Endometrial microvascular endothelial cells (primary cell): ENCODE measurements around the gene ALDH3B1. TPM values are rescaled to one million over a fixed set of nuclear protein-coding genes. Genes with fewer than 3 reads are reported as not detected.

Experiments used
- in situ Hi-C: cut with HindIII; loops from 2 replicates; pipeline ENCODE4 v1.10.0; 2017; ENCODE audit warnings: low sequenced_read_pairs, low pct_unique_long_range_greater_than_20kb; ENCODE audit errors: inconsistent ontology term
- total RNA-seq: library from RNA; depleted of rRNA; stranded (reverse); fragments of >200 nt; gene quantifications from one replicate; pipeline ENCODE4 v1.2.3, GENCODE V29; 2015; ENCODE audit errors: inconsistent ontology term

ALDH3B1 gene
- total RNA-seq, 1 donor from 2014 or later, result 0.09 TPM

GRCh38 chr11:68052137-68052873 lies 42.2 kb downstream of the ALDH3B1 start:
- in situ Hi-C loops, result no loop called here

- in situ Hi-C loops, result no loop called here
These were observed 43.0 kb downstream of the ALDH3B1 start for GRCh38 chr11:68053117-68053516.

- in situ Hi-C loops, result no loop called here
These were observed 44.1 kb downstream of the ALDH3B1 start for GRCh38 chr11:68053981-68054812.

GRCh38 chr11:68056317-68057285 lies 46.5 kb downstream of the ALDH3B1 start:
- in situ Hi-C loops, result no loop called here

GRCh38 chr11:68057807-68058206 lies 47.7 kb downstream of the ALDH3B1 start:
- in situ Hi-C loops, result no loop called here

- in situ Hi-C loops, result no loop called here
These were observed 51.4 kb downstream of the ALDH3B1 start for GRCh38 chr11:68061508-68061907.

GRCh38 chr11:68064926-68065325 lies 54.8 kb downstream of the ALDH3B1 start:
- in situ Hi-C loops, result no loop called here

GRCh38 chr11:68065841-68066240 lies 55.7 kb downstream of the ALDH3B1 start:
- in situ Hi-C loops, result no loop called here

GRCh38 chr11:68066742-68067141 lies 56.6 kb downstream of the ALDH3B1 start:
- in situ Hi-C loops, result no loop called here

- in situ Hi-C loops, result no loop called here
These were observed 57.9 kb downstream of the ALDH3B1 start for GRCh38 chr11:68067991-68068390.

- in situ Hi-C loops, result no loop called here
These were observed 61.3 kb downstream of the ALDH3B1 start for GRCh38 chr11:68071281-68072048.

GRCh38 chr11:68074584-68075352 lies 64.6 kb downstream of the ALDH3B1 start:
- in situ Hi-C loops, result no loop called here

GRCh38 chr11:68076371-68077042 lies 66.4 kb downstream of the ALDH3B1 start:
- in situ Hi-C loops, result no loop called here

GRCh38 chr11:68077617-68078582 lies 67.8 kb downstream of the ALDH3B1 start:
- in situ Hi-C loops, result no loop called here
